22Rv1 (cell line): ENCODE data around the gene SDK1.

Experiments used
- ZFX ChIP-seq: fragments of 450-650 bp; IDR thresholded peaks from 2 replicates; pipeline ENCODE4 v1.6.1; 2017; ENCODE audit warnings: antibody characterized with exemption, borderline replicate concordance
- TF ChIP-seq, protein P1 (sequence below): fragments of 450-650 bp; IDR thresholded peaks from 2 replicates; pipeline ENCODE4 v1.5.1; 2017; ENCODE audit warnings: mild to moderate bottlenecking

- TF ChIP-seq, protein P1, sequence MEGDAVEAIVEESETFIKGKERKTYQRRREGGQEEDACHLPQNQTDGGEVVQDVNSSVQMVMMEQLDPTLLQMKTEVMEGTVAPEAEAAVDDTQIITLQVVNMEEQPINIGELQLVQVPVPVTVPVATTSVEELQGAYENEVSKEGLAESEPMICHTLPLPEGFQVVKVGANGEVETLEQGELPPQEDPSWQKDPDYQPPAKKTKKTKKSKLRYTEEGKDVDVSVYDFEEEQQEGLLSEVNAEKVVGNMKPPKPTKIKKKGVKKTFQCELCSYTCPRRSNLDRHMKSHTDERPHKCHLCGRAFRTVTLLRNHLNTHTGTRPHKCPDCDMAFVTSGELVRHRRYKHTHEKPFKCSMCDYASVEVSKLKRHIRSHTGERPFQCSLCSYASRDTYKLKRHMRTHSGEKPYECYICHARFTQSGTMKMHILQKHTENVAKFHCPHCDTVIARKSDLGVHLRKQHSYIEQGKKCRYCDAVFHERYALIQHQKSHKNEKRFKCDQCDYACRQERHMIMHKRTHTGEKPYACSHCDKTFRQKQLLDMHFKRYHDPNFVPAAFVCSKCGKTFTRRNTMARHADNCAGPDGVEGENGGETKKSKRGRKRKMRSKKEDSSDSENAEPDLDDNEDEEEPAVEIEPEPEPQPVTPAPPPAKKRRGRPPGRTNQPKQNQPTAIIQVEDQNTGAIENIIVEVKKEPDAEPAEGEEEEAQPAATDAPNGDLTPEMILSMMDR = no peak
- no peak for TF ChIP-seq ZFX
Observed at GRCh38 chr7:4085937-4086691, 785.1 kb downstream of the SDK1 start.
